Stimulated activated CD4-positive, alpha-beta T cell treated with anti-CD3 and anti-CD28 coated beads, Interleukin-2, amount 100 ng/mL, for 24 hours (primary cell): ENCODE data around the gene SLC29A1.
"Not testable (repeated sequence)": the region's sequence is repeated elsewhere in the genome, so short reads cannot be mapped to it uniquely, and the experiment has no call there.

Source experiments
- DNase-seq, 2 donors: peaks; one replicate each; pipeline ENCODE4 v3.0.0-alpha.2; 2020

Gene SLC29A1

DNA sequence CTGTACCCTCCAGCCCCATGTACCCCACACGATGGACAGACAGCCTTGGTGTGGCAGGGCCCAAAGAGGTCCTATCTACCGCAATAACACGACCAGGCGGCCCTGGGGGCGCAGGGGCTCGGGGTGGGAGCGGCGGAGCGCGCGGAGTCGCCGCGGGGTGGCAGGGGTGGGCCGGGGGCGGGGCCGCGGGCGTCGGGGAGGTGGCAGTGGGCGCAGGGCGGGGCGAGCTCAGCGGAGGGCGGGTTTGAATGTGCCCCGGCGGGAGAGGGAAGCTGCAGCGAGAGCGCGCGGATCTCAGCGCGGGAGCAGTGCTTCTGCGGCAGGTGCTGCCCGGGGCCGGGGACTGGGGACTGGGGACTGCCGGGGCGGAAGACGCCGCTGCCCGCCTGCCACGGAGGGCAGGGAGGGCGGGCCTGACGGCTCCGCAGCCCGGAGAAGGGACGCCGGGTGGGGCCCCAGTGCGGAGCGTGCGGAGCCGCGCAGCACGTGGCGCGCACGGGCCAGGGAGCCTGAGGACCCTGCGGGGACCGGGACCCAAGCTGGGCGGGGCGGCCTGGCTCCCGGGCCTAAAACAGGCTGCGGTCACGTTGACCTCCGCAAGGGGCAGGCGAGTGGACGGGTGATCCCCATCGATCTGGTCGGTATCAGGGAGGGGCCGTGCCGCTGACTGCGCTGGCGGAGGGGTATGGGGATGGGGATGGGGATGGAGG lies at the start of gene SLC29A1:
TSS of gene SLC29A1 (plus strand) at position 277 of the 710 bp plus-strand sequence. CDS start 3,719 bp downstream, outside the sequence.
- DNase-seq: peak; percentile 86 to 90

DNA sequence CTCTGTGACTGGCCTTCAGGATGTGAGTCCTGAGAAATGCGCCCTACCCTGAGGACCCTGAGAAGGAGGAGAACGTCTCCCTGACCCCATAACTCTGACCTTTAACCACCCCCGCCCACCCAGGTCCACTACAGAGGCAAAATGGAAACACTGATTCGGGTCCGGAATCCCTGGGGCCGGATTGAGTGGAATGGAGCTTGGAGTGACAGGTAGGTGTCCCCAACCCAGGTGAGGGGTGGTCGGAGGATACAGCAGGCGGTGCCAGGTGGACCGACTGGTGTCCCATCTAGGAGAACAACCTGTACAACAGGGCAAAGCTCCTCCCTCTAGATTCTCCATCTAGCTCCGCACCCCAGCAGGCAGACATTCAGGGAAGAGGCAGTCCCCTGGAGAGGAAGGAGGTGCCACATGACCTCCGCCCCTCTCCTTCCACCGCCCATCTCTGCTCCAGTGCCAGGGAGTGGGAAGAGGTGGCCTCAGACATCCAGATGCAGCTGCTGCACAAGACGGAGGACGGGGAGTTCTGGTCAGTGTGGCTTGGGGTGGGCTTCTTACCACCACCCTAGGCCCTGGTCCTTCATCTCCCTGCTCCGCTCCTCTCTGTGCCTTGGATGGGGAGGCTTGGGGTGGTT lies 47.1 kb upstream of the SLC29A1 start:
- DNase-seq: no peak

- DNase-seq: peak in 1 of 2 donors; percentile 10
Observed at GRCh38 chr6:44176762-44177509, 46.5 kb upstream of the SLC29A1 start.

- no peak for DNase-seq
Observed at GRCh38 chr6:44177691-44178423, 45.5 kb upstream of the SLC29A1 start.

- DNase-seq: no peak
Observed at GRCh38 chr6:44178424-44179071, 44.8 kb upstream of the SLC29A1 start.

GRCh38 chr6:44179072-44179536 lies 44.3 kb upstream of the SLC29A1 start:
- DNase-seq: no peak

GRCh38 chr6:44179648-44180047 lies 43.7 kb upstream of the SLC29A1 start:
- DNase-seq: no peak

DNA sequence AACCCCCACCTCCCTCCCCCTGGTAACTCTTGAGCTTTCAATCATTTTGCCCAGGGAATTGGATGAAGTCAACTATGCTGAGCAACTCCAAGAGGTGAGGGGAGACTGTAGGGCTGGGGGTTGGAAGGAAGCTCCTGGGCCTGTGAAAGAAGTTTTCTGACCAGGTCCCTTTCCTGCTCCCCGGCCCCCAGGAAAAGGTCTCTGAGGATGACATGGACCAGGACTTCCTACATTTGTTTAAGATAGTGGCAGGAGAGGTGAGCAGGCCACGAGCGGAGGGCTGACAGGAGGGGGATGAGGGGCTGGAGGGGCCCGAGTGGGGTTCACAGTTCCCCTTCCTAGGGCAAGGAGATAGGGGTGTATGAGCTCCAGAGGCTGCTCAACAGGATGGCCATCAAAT lies 43.0 kb upstream of the SLC29A1 start:
- DNase-seq: no peak

DNA sequence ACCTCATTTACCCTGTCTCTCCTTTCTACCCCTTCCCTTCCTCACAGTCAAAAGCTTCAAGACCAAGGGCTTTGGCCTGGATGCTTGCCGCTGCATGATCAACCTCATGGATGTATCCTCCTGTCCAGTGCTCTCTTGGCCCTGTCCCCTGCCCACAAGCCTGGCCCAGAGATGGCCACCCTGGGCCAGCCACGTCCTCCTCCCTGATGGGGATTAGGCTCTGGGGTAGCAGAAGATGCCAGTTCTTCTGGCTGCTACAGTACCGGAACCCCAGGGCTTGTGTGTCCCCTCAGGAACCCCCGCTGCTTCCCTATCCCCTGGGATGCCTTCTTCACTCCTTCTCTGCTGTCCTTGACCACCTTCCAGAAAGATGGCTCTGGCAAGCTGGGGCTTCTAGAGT lies 42.5 kb upstream of the SLC29A1 start:
- no peak for DNase-seq

- not testable (repeated sequence) for DNase-seq
Observed at GRCh38 chr6:44181784-44182183, 41.6 kb upstream of the SLC29A1 start.

DNA sequence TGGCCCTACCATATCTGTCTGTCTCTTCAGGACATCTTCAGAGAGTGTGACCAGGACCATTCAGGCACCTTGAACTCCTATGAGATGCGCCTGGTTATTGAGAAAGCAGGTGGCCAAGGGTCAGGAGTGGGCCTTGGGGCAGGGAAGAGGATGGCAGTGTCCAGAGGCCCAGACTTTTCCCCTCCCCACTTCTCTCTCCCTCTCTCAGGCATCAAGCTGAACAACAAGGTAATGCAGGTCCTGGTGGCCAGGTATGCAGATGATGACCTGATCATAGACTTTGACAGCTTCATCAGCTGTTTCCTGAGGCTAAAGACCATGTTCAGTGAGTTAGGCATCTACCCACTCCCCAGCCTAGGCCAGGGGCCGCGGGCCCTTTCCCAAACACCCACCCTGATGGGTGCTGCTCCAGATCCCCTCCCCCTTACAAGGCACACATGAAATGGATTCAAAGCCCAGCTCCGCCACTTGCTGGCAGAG lies 40.4 kb upstream of the SLC29A1 start:
- DNase-seq: no peak

DNA sequence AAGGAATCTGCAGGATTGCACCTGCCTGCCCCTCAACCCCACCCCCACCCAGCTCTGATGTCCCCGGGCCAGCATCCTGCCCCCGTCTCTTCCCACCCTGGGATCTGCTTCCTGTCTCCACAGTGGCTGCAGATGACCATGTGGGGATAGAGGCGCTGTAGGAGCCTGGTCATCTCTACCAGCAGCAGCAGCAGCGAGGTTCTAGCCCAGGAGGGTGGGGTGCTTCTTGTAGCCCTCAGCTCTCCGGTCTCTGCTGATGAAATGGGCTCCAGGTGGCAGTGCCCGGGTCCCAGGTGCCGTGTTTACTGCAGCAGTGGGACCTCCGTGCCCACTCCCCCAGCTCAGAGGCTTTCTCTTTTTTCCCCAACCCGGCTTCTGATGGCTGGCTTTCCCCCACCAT lies 39.6 kb upstream of the SLC29A1 start:
- no peak for DNase-seq

DNA sequence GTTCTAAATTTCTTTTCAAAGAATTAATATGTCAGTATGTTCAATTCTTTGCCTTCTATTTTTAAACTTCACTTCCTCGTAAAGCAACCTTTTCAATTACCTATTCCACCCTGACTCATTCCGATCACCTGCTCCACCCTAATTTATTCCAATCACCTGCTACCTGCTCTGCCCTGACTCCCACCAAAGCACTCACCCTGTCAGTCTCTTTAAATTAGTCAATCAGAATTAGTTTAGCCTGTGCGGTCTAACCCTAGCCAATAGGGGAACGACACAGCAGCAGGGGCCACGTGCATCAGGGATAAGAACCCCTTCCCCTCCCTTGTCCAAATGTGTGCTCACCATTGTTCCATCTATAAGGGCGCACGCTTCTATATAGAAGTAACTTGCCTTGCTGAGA lies 38.0 kb upstream of the SLC29A1 start:
- not testable (repeated sequence) for DNase-seq

- DNase-seq: peak in 1 of 2 donors; percentile 11
Observed at GRCh38 chr6:44185953-44186634, 37.3 kb upstream of the SLC29A1 start.

DNA sequence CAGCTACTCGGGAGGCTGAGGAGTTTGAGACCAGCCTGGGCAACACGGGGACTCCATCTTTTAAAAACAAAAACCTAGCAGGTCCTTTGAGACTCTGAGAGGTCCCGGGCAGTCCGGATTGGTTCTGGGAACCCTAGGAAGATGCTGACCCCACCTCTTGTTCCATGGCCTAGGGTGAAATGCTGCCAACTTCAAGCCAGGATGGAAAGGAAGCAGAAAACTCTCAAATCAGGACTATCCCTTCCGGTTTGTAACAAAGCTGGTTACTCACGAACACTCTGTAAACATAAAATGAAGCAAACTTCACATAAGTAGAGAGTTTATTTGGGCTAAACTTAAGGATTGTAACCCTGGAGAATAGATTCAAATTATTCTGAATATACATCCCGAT lies 36.8 kb upstream of the SLC29A1 start:
- DNase-seq: no peak

- no peak for DNase-seq
Observed at GRCh38 chr6:44188819-44189218, 34.6 kb upstream of the SLC29A1 start.

- DNase-seq: no peak
Observed at GRCh38 chr6:44189257-44189656, 34.1 kb upstream of the SLC29A1 start.

GRCh38 chr6:44190715-44191114 lies 32.7 kb upstream of the SLC29A1 start:
- no peak for DNase-seq

- DNase-seq: no peak
Observed at GRCh38 chr6:44192428-44193041, 30.9 kb upstream of the SLC29A1 start.

GRCh38 chr6:44193307-44193910 lies 30.0 kb upstream of the SLC29A1 start:
- no peak for DNase-seq

GRCh38 chr6:44194326-44194725 lies 29.1 kb upstream of the SLC29A1 start:
- DNase-seq: no peak
